Activated CD4-positive, alpha-beta T cell treated with anti-CD3 and anti-CD28 coated beads, Interleukin-2, amount 10 ng/mL, durations not matched to agents 7 days and 5 days (primary cell): ENCODE data around the gene SLC2A8. TPM values are rescaled to one million over a fixed set of nuclear protein-coding genes. Genes with fewer than 3 reads are reported as not detected.

Experiments
- CTCF ChIA-PET: fragments of 350-600 bp; sonication (Branson Sonifier 250); formaldehyde crosslinking; loops from one replicate; lab custom pipeline; 2021; ENCODE audit warnings: antibody characterized with exemption; lab: Charles Lee
- POLR2A ChIA-PET: fragments of 350-600 bp; sonication (Branson Sonifier 250); formaldehyde crosslinking; loops from one replicate; lab custom pipeline; 2021; ENCODE audit warnings: antibody characterized with exemption; lab: Charles Lee
- DNase-seq: peaks from one replicate; pipeline ENCODE4 v3.0.0-alpha.2; 2020
- H3K27ac Mint-ChIP-seq: one replicate; pipeline ENCODE4 v1.8.0; 2021; ENCODE audit warnings: mild to moderate bottlenecking, moderate library complexity, mixed read lengths
- H3K27me3 Mint-ChIP-seq: one replicate; pipeline ENCODE4 v1.8.0; 2021; ENCODE audit warnings: mixed read lengths
- H3K36me3 Mint-ChIP-seq: one replicate; pipeline ENCODE4 v1.8.0; 2021; ENCODE audit warnings: low read depth, mixed read lengths
- H3K4me1 Mint-ChIP-seq: one replicate; pipeline ENCODE4 v1.8.0; 2021; ENCODE audit warnings: mixed read lengths
- H3K4me3 Mint-ChIP-seq: one replicate; pipeline ENCODE4 v1.8.0; 2021; ENCODE audit warnings: mild to moderate bottlenecking, moderate library complexity, mixed read lengths
- H3K9me3 Mint-ChIP-seq: one replicate; pipeline ENCODE4 v1.8.0; 2021; ENCODE audit warnings: mixed read lengths
- total RNA-seq, 2 experiments: library from RNA; stranded (reverse); gene quantifications; one replicate each; pipeline ENCODE4 v1.2.3, GENCODE V29; 2021

The SLC2A8 gene
- total RNA-seq = 1 to 10 TPM; 4.3 to 4.6 TPM

DNA sequence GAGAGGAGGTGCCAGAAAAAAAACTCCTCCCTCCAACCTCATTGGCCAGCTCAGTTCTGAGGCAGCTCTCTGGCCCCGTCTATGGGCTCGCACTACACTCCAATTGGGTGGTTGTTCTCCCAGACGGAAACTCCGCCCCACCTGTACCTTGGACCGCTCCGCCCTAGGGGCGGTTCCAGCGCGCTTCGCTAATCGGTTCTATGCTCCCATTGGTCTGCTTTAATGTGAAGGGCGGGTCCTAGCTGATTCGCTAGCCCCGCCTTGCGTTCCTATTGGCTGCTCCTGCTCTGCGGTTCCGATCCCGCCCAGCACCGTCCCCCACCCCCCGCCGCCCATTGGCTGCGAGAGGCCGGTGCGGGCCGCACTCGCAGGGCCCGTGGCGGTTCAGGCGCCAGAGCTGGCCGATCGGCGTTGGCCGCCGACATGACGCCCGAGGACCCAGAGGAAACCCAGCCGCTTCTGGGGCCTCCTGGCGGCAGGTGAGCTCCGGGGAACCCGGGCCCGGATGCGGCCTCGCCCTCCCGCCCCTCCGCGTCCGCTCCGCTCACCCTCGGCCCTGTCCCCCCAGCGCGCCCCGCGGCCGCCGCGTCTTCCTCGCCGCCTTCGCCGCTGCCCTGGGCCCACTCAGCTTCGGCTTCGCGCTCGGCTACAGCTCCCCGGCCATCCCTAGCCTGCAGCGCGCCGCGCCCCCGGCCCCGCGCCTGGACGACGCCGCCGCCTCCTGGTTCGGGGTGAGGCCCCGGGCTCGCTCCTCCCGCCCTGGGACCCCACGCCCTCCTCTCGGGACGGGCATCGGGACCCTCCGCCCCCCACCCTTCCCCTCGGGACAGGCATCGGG lies at the start of gene SLC2A8:
SLC2A8 (plus strand) TSS at position 362 of the 838 bp plus-strand sequence; CDS start at position 424, 62 bp downstream.
- no peak within 1 kb of the TSS for H3K27ac Mint-ChIP-seq
- peaks cover 70% of the 10 kb centered on the region for H3K27me3 Mint-ChIP-seq
- ChIA-PET POLR2A (no interaction called here), CTCF (interaction anchor here (0.7 to 1.4 kb wide), 8 partner anchors 9 to 338 kb away, joined by 3 to 7 read pairs (median 4); partner anchors contain the start of genes TOR2A and ZNF79)
- H3K4me1 Mint-ChIP-seq = peaks cover 14% of the 10 kb centered on the region
- no peaks in the 10 kb centered on the region for H3K36me3 Mint-ChIP-seq
- no peaks in the 10 kb centered on the region for H3K9me3 Mint-ChIP-seq
- DNase-seq = peak; percentile 92
- peak within 1 kb of the TSS; percentile 68 for H3K4me3 Mint-ChIP-seq

DNA sequence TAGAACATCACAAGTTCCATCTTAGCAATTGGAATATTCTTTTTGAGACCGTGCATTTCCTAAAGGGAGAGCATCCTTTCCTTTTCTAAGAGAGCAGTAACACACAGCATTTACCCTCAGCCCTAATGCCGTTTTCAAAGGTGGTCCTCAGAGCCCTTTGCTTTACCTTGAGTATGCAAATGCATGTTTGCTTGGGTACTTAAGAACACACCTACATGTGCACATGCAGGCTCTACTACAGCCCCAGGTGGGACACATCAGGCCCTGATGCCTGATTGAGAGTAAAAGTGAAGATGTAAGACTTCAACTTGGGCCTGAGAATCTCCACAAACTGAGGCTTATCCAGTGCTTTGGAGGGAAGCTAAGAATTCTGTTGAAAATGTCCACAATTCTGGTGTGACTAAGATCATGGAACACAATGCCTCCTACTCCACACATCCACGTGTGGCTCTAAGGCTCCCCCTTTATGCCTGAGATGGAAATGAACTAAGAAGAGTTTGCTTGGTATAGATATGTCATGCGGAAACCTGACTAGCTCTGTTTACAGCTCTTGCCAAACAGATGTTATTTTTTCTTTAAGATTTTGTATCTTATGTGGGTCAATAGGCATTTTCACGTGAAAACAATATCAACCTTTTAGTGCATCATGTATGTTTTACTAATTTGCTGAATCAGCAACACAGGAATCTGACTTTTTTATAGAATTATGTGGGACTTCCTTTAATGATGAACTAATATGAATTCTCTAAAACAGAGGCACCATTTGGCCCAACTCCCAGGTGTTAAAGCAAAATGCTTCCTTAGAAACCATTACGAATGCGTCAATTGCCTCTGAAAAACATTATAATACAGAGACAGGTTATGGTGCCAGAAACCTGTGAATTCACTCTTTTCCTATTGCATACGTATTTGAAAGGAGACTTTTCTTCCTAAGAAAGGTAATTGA lies 48.9 kb upstream of the SLC2A8 start:
- ChIA-PET POLR2A (no interaction called here), CTCF (no interaction called here)
- no peak for DNase-seq
- Mint-ChIP-seq H3K4me3 (no peak overlapping the region), H3K9me3 (no peaks in the 10 kb centered on the region), H3K27me3 (peaks cover 26% of the 10 kb centered on the region), H3K36me3 (no peaks in the 10 kb centered on the region), H3K27ac (no peak overlapping the region), H3K4me1 (no peaks in the 10 kb centered on the region)

DNA sequence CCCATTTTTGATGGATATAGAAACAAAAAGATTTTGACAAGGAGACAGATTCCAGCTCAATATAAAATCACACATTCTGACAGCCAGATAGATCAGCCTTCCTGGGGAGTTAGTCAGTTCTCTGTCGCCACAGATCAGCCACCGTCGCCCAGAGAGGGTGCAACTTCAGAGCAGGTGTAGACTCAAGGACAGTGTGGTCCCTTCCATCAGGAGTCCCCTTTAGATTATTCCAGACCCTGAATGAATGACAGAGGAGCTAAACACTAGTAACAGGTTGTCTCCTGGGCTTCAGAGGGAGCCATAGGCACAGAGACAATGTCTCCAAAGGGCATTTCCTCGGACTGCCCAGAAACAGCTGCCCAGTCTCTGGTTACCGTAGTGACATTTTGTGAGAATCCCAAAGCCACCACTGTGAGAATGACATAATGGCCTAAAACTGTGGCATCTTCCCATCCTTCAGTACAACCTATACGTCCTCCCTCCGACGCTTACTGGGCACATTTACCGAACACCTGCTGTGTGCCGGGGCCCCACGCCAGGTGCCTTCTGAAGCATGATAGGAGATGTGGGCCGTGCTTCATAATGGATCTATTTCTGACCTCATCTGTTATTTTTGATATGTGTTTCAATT lies 47.4 kb upstream of the SLC2A8 start:
- no peak for DNase-seq
- Mint-ChIP-seq H3K27ac (no peak overlapping the region), H3K4me3 (no peak overlapping the region), H3K4me1 (no peaks in the 10 kb centered on the region), H3K36me3 (no peaks in the 10 kb centered on the region), H3K27me3 (peaks cover 36% of the 10 kb centered on the region), H3K9me3 (no peaks in the 10 kb centered on the region)
- CTCF ChIA-PET = interaction anchor here (0.5 to 0.6 kb wide), 2 partner anchors 25 to 58 kb away, joined by 3 to 7 read pairs; no protein-coding TSS in a partner anchor
- POLR2A ChIA-PET = no interaction called here

DNA sequence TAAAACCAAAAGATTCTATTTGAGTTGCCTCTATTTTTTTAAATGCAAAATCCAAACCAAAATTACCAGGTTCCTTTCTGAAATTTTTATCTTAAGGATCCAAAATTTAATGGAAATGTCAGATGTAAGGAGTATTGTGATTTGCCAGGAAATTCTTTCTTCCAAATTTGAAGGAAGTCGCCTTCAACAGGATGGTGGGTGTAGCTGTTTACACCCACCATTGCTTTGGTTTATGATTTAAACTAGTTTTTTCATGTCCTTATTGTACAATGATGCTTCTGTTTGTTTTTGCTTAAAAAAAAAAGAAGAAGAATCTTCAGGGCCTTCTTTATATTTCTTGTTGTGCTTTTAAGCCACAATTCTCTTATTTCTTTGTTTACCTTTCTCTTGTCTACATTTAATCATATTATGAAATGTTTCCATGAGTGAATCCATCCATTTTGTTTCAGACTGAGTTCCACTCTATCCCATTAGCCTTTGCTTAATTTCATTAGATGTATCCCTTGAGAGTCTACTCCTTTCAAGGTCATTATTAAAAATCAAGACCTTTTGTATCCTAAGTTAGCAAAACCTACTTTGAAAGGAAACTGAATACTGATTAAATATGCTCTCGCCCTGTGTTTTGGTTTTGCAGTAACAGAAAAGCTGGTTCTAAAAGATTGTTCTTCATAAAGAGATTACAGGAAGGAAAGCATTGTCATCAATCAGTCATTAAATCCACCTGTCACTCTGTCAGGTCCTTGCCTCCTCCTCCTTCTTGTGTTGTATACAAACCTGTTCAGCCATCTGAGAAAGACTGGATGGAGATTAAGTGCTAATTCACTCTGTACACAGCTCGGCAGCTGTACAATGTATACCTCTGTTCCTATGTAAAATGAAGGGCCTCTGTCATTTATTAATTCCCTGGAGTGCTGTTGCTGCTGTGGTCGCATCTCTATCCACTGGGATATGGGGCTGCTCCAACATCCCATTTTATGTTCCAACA lies 45.5 kb upstream of the SLC2A8 start:
- no peak for DNase-seq
- Mint-ChIP-seq H3K4me3 (no peak overlapping the region), H3K9me3 (no peaks in the 10 kb centered on the region), H3K27me3 (peaks cover 46% of the 10 kb centered on the region), H3K4me1 (no peaks in the 10 kb centered on the region), H3K27ac (no peak overlapping the region), H3K36me3 (no peaks in the 10 kb centered on the region)
- ChIA-PET CTCF (interaction anchor here (0.6 kb wide), 1 partner anchor 33 kb away, joined by 3 read pairs; no protein-coding TSS in a partner anchor), POLR2A (no interaction called here)

DNA sequence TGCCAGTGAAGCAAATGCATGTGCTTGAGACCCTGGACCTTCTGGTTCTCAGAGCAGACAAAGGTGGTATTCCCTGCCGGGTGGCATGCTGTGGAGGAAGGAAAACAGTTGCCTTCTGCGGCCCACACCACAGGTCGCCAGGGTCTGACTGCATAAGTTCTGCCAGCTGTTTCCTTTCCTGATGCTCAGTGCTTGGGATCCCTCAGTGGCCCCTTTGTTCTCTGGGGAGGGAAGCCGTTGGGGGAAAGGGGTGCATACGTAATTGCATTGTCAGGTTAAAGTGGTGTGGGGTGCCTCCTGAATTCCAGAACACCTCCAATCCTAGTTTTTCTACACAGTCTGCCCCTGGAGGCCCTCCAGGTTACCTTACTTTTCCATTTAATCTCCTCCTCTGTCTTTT lies 43.1 kb upstream of the SLC2A8 start:
- H3K27me3 Mint-ChIP-seq = peaks cover 53% of the 10 kb centered on the region
- CTCF ChIA-PET = no interaction called here
- DNase-seq = no peak
- H3K4me1 Mint-ChIP-seq = no peaks in the 10 kb centered on the region
- H3K27ac Mint-ChIP-seq = no peak overlapping the region
- no peak overlapping the region for H3K4me3 Mint-ChIP-seq
- no peaks in the 10 kb centered on the region for H3K9me3 Mint-ChIP-seq
- H3K36me3 Mint-ChIP-seq = no peaks in the 10 kb centered on the region
- POLR2A ChIA-PET = no interaction called here

DNA sequence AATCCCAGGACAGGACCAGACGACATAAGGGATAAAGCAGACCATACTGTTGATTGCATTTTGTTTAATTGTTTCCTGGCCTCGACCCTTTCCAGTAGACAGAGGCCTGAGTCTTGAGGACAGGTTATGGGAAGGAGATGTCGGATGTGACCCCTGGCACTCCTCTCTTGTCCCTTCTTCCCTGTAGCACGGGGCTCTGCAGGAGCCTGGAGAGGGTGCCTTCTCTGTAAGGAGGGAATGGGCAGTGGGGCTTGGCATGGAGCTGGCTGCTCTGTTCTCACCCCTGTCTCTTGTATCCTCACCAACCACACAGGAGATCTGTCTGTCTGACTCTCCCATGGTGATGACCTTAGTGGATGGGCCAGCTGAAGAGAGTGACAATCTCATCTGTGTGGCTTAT lies 40.1 kb upstream of the SLC2A8 start:
- Mint-ChIP-seq H3K27me3 (peaks cover 42% of the 10 kb centered on the region), H3K4me1 (peaks cover 7% of the 10 kb centered on the region), H3K4me3 (no peak overlapping the region), H3K9me3 (no peaks in the 10 kb centered on the region), H3K36me3 (no peaks in the 10 kb centered on the region), H3K27ac (no peak overlapping the region)
- no peak for DNase-seq
- CTCF ChIA-PET = interaction anchor here (1.2 kb wide), 1 partner anchor 12 kb away, joined by 3 read pairs; no protein-coding TSS in a partner anchor
- POLR2A ChIA-PET = no interaction called here

- no peak overlapping the region for H3K27ac Mint-ChIP-seq
- no peak overlapping the region for H3K4me3 Mint-ChIP-seq
- ChIA-PET POLR2A (no interaction called here), CTCF (interaction anchor here (0.8 kb wide), 1 partner anchor 42 kb away, joined by 3 read pairs; no protein-coding TSS in a partner anchor)
- DNase-seq = no peak
- peaks cover 32% of the 10 kb centered on the region for H3K27me3 Mint-ChIP-seq
- no peaks in the 10 kb centered on the region for H3K9me3 Mint-ChIP-seq
- no peaks in the 10 kb centered on the region for H3K36me3 Mint-ChIP-seq
- H3K4me1 Mint-ChIP-seq = peaks cover 7% of the 10 kb centered on the region
These were observed 38.9 kb upstream of the SLC2A8 start for GRCh38 chr9:127358023-127358535.

DNA sequence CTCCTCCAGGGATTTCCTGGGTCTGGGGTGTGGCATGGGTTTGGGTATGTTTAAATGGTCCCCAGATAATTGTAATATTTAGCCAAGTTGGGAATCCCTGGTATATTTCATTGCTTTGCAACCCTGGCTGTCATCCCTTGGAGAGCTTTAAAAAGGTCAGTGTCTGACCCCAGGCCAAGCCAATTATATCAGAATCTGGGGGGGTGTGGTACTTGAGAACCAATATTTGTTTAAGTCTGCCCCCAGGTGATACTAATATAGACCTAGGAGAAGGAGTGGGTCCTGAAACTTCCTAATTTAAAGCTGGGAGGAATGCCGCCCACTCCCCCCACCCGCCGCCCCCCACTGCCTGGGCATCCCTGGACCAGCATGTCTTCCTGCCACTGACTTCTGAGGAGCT lies 38.2 kb upstream of the SLC2A8 start:
- POLR2A ChIA-PET = interaction anchor here (0.5 kb wide), 1 partner anchor 30 kb away, joined by 9 read pairs; no protein-coding TSS in a partner anchor
- no peaks in the 10 kb centered on the region for H3K36me3 Mint-ChIP-seq
- peaks cover 7% of the 10 kb centered on the region for H3K4me1 Mint-ChIP-seq
- no peak overlapping the region for H3K27ac Mint-ChIP-seq
- peaks cover 31% of the 10 kb centered on the region for H3K27me3 Mint-ChIP-seq
- CTCF ChIA-PET = no interaction called here
- no peak for DNase-seq
- H3K4me3 Mint-ChIP-seq = no peak overlapping the region
- H3K9me3 Mint-ChIP-seq = no peaks in the 10 kb centered on the region

- H3K9me3 Mint-ChIP-seq = no peaks in the 10 kb centered on the region
- H3K4me1 Mint-ChIP-seq = peaks cover 7% of the 10 kb centered on the region
- no peaks in the 10 kb centered on the region for H3K36me3 Mint-ChIP-seq
- H3K4me3 Mint-ChIP-seq = no peak overlapping the region
- H3K27ac Mint-ChIP-seq = no peak overlapping the region
- ChIA-PET CTCF (interaction anchor here (0.7 to 1.4 kb wide), 3 partner anchors 9 to 1441 kb away, joined by 3 to 8 read pairs (median 3); partner anchors contain the start of gene SLC2A8), POLR2A (interaction anchor here (0.5 kb wide), 1 partner anchor 89 kb away, joined by 3 read pairs; no protein-coding TSS in a partner anchor)
- DNase-seq = no peak
- peaks cover 32% of the 10 kb centered on the region for H3K27me3 Mint-ChIP-seq
These were observed 36.7 kb upstream of the SLC2A8 start for GRCh38 chr9:127360250-127360649.

- Mint-ChIP-seq H3K4me1 (peaks cover 7% of the 10 kb centered on the region), H3K4me3 (no peak overlapping the region), H3K36me3 (no peaks in the 10 kb centered on the region), H3K27ac (no peak overlapping the region), H3K27me3 (peaks cover 27% of the 10 kb centered on the region), H3K9me3 (no peaks in the 10 kb centered on the region)
- CTCF ChIA-PET = interaction anchor here (1.1 to 1.4 kb wide), 2 partner anchors 9 to 36 kb away, joined by 3 to 8 read pairs; partner anchors contain the start of gene SLC2A8
- no peak for DNase-seq
- POLR2A ChIA-PET = no interaction called here
These were observed 36.1 kb upstream of the SLC2A8 start for GRCh38 chr9:127360829-127361228.

GRCh38 chr9:127361561-127361960 lies 35.4 kb upstream of the SLC2A8 start:
- ChIA-PET CTCF (no interaction called here), POLR2A (no interaction called here)
- peaks cover 22% of the 10 kb centered on the region for H3K27me3 Mint-ChIP-seq
- H3K36me3 Mint-ChIP-seq = no peaks in the 10 kb centered on the region
- H3K9me3 Mint-ChIP-seq = no peaks in the 10 kb centered on the region
- peak overlapping the region; percentile 52 for H3K27ac Mint-ChIP-seq
- H3K4me3 Mint-ChIP-seq = no peak overlapping the region
- DNase-seq = no peak
- H3K4me1 Mint-ChIP-seq = peaks cover 7% of the 10 kb centered on the region
